Small intestine (tissue), 7 donors: ENCODE data around the gene PLCB3. TPM values are rescaled to one million over a fixed set of nuclear protein-coding genes. Genes with fewer than 3 reads are reported as not detected.

Experiments used
- DNase-seq, 2 donors: peaks; one replicate each; pipeline versions ENCODE4 v3.0.0 to v3.0.0-alpha.2; 2013
- FAIRE-seq: peaks from 2 replicates; lab custom pipeline; 2012; peaks lifted over from hg19 to GRCh38; lab: Jason Lieb, UNC
- H3K27ac ChIP-seq, 3 donors: one replicate each; pipeline ENCODE4 v1.5.1; 2013; ENCODE audit warnings: low read length in 2 of 3, mild to moderate bottlenecking in 2 of 3, control low read depth in 1 of 3, inconsistent platforms in 1 of 3, low read depth in 1 of 3, moderate library complexity in 1 of 3
- H3K27me3 ChIP-seq, 3 donors: one replicate each; pipeline ENCODE4 v1.6.1; 2013; ENCODE audit warnings: low read length in 3 of 3, inconsistent platforms in 1 of 3; ENCODE audit not compliant: control insufficient read depth in 3 of 3, insufficient read depth in 3 of 3
- H3K36me3 ChIP-seq, 3 donors: one replicate each; pipeline ENCODE4 v1.6.1; 2013; ENCODE audit warnings: low read length in 3 of 3, inconsistent platforms in 1 of 3, low read depth in 1 of 3, mild to moderate bottlenecking in 1 of 3, moderate library complexity in 1 of 3; ENCODE audit not compliant: control insufficient read depth in 3 of 3, insufficient read depth in 2 of 3
- H3K4me1 ChIP-seq, 3 donors: one replicate each; pipeline ENCODE4 v1.6.1; 2013; ENCODE audit warnings: low read length in 2 of 3, inconsistent platforms in 1 of 3, low read depth in 1 of 3, mild to moderate bottlenecking in 1 of 3, moderate library complexity in 1 of 3; ENCODE audit not compliant: control insufficient read depth in 3 of 3, insufficient read depth in 2 of 3
- H3K4me3 ChIP-seq, 3 donors: one replicate each; pipeline ENCODE4 v1.5.1; 2013; ENCODE audit warnings: low read length in 3 of 3, control low read depth in 1 of 3, inconsistent platforms in 1 of 3, low read depth in 1 of 3, mild to moderate bottlenecking in 1 of 3, moderate library complexity in 1 of 3
- H3K9me3 ChIP-seq, 2 donors: one replicate each; pipeline ENCODE4 v1.6.1; 2013; ENCODE audit warnings: low read depth in 1 of 2, low read length in 1 of 2; ENCODE audit not compliant: control insufficient read depth in 2 of 2, insufficient read depth in 1 of 2
- WGBS, 3 donors: extraction: QIAGEN DNeasy Blood & Tissue Kit; methylation state at CpG; one replicate each; pipeline ENCODE4 v1.1.7; 2013; 5-methylcytosine and 5-hydroxymethylcytosine counted together
- polyA plus RNA-seq, 4 donors: library from polyadenylated mRNA; stranded (reverse) in 3 of 4; unstranded in 1 of 4; fragments of 200-250 nt in 3 of 4; fragments of 120-200 nt in 1 of 4; gene quantifications; one replicate each; pipeline versions ENCODE4 v1.2.1 to v1.2.3, GENCODE V29; 2013
- donor health status: healthy with polysubstance abuse.
- donor health status: control.
- donor health status: control.
- donor health status: Bipolar disorder and iron deficiency.
- donor health status: healthy.

PLCB3 gene
- polyA plus RNA-seq, 4 donors, result 108 to 191 (median 125) TPM

DNA sequence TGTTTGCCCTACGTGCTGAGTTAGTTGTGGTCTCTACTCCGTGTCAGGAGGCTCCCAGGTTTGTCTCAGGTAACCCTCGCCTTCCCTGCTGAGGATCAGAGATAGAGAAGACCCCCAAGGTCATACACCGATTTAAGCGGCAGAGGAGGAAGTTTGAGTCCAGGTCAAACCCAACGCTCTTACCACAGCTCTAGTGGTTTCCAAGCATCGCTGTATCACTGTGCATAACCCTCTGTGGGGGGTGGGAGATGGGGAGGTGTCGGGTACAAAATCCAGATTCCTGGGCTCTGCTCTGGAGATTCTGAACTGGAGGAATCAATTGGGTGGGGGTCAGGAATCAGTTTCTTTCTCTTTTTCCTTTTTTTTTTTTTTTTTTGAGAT is 20.4 kb upstream of the PLCB3 start:
- no peak for DNase-seq
- 5 to 7% (median 6%) methylated on average over 8 of the region's 8 CpGs for WGBS, 3 donors
- peak overlapping the region; percentile 73 to 81 (median 78) for H3K4me3 ChIP-seq
- peaks cover 0 to 53% (median 2%) of the 10 kb centered on the region in 3 donors for H3K4me1 ChIP-seq
- FAIRE-seq, result no peak
- H3K27me3 ChIP-seq, result no peaks in the 10 kb centered on the region
- no peaks in the 10 kb centered on the region for H3K9me3 ChIP-seq
- peak overlapping the region; percentile 83 to 97 (median 86) for H3K27ac ChIP-seq
- H3K36me3 ChIP-seq, result peaks cover 0 to 17% (median 0%) of the 10 kb centered on the region in 3 donors

DNA sequence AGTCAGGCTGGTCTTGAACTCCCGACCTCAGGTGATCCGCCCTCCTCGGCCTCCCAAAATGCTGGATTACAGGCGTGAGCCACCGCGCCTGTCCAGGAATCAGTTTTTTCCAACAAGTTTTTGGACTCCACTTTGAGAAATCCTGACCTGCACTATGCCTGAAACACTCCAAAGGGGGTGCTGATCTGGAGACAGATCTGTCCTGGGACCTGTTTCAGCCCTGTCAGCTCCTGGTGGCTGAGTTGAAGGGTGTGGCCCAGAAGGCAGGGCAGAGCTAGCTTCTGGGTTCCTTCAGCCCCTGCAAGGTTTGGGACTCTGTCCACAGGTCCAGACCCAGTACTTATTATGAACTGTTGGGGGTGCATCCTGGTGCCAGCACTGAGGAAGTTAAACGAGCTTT is 19.8 kb upstream of the PLCB3 start:
- Histone ChIP-seq H3K27ac (no peak overlapping the region), H3K4me3 (no peak overlapping the region), H3K9me3 (no peaks in the 10 kb centered on the region), H3K27me3 (no peaks in the 10 kb centered on the region), H3K36me3 (peaks cover 0 to 21% (median 0%) of the 10 kb centered on the region in 3 donors), H3K4me1 (peaks cover 0 to 55% (median 2%) of the 10 kb centered on the region in 3 donors)
- 60 to 86% (median 74%) methylated on average over 7 of the region's 7 CpGs for WGBS, 3 donors
- DNase-seq (no peak), FAIRE-seq (no peak)

DNA sequence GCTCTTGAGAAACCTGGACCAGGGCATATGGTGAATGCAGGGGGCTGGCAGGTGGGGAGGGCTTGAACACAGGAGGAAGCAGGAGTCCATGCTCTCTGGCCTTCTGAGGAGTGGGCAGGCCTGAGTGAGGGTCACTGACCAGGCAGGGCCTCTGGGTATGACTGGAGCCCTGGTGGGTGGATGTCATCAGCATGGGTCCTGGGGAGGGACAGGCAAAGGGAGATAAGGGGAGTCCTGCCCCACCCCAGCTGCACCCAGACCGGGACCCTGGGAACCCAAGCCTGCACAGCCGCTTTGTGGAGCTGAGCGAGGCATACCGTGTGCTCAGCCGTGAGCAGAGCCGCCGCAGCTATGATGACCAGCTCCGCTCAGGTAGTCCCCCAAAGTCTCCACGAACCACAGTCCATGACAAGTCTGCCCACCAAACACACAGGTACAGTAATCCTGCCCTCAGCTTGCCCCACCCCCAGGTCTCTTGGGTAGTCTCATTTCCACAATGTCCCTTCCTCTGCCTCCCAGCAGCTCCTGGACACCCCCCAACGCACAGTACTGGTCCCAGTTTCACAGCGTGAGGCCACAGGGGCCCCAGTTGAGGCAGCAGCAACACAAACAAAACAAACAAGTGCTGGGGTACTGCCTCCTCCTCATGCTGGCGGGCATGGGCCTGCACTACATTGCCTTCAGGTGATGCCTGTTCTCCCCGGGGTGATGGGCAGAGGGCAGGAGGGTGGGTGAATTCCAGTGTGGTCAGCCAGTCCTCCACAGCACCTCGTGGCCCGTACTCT is 19.0 kb upstream of the PLCB3 start:
- Histone ChIP-seq H3K27me3 (no peaks in the 10 kb centered on the region), H3K36me3 (peaks cover 0 to 27% (median 0%) of the 10 kb centered on the region in 3 donors), H3K27ac (no peak overlapping the region), H3K4me3 (no peak overlapping the region), H3K4me1 (peaks cover 0 to 51% (median 2%) of the 10 kb centered on the region in 3 donors), H3K9me3 (no peaks in the 10 kb centered on the region)
- DNase-seq, result no peak
- FAIRE-seq, result no peak
- WGBS, 3 donors, result 78 to 85% (median 82%) methylated on average over 14 to 15 of the region's 15 CpGs

DNA sequence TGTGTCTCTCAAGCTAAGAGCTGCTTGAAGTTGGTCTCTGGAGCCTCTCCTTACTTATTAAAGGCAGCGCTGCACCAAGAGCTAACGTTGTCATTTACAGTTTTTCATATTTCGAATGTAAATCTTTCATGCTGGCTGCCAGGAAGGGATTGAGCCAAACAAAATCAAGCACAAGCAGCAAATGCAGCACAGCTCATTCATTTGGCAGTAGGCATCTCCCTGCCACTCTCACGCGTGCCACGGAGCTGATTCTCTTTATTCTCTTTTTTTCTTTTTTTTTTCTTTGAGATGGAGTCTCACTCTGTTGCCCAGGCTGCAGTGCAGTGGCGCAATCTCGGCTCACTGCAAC is 18.4 kb upstream of the PLCB3 start:
- H3K4me3 ChIP-seq, result no peak overlapping the region
- DNase-seq (no peak), FAIRE-seq (no peak)
- peaks cover 0 to 33% (median 0%) of the 10 kb centered on the region in 3 donors for H3K36me3 ChIP-seq
- WGBS, 3 donors, result 86 to 88% (median 88%) methylated on average over 8 of the region's 8 CpGs
- no peak overlapping the region for H3K27ac ChIP-seq
- H3K4me1 ChIP-seq, result peaks cover 0 to 54% (median 2%) of the 10 kb centered on the region in 3 donors
- no peaks in the 10 kb centered on the region for H3K9me3 ChIP-seq
- no peaks in the 10 kb centered on the region for H3K27me3 ChIP-seq

DNA sequence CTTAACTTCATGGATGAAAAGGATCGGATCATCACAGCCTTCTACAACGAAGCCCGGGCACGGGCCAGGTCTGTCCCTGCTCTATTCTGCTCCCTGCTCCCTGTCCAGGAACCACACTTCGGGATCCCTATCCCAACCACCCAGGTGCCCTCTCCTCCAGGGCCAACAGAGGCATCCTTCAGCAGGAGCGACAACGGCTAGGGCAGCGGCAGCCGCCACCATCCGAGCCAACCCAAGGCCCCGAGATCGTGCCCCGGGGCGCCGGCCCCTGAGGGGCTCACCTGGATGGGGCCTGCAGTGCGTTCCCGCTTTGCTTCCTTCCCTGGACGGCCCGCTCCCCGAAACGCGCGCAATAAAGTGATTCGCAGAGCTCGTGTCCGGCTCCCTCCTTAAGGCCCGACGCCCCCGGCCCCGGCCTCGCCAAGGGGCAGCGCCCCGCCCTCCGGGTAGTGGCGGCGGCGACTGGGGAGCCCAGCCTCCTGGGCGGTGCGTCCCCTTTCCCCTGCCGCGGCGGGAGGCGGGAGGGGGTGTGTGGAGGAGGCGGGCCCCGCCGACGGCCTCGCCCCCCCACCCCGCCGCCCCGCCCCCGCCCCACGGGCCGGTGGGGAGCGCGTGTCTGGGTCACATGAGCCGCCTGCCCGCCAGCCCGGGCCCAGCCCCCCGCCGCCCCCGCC is 17.3 kb upstream of the PLCB3 start, which contains the start of gene VEGFB:
TSS of gene VEGFB (plus strand) at position 672 of the 674 bp plus-strand sequence. CDS start 250 bp downstream, outside the sequence.
- no peak for FAIRE-seq
- H3K4me1 ChIP-seq, result peaks cover 0 to 56% (median 2%) of the 10 kb centered on the region in 3 donors
- H3K9me3 ChIP-seq, result no peaks in the 10 kb centered on the region
- H3K4me3 ChIP-seq, result peak within 1 kb of the TSS; percentile 61 to 82 (median 74)
- peaks cover 0 to 44% (median 0%) of the 10 kb centered on the region in 3 donors for H3K36me3 ChIP-seq
- no peaks in the 10 kb centered on the region for H3K27me3 ChIP-seq
- H3K27ac ChIP-seq, result peak within 1 kb of the TSS; percentile 33 to 81 (median 39)
- DNase-seq, result peak; percentile 63 to 80
- WGBS, 3 donors, result 3 to 7% (median 5%) methylated on average over 17 to 62 of the region's 62 CpGs

DNA sequence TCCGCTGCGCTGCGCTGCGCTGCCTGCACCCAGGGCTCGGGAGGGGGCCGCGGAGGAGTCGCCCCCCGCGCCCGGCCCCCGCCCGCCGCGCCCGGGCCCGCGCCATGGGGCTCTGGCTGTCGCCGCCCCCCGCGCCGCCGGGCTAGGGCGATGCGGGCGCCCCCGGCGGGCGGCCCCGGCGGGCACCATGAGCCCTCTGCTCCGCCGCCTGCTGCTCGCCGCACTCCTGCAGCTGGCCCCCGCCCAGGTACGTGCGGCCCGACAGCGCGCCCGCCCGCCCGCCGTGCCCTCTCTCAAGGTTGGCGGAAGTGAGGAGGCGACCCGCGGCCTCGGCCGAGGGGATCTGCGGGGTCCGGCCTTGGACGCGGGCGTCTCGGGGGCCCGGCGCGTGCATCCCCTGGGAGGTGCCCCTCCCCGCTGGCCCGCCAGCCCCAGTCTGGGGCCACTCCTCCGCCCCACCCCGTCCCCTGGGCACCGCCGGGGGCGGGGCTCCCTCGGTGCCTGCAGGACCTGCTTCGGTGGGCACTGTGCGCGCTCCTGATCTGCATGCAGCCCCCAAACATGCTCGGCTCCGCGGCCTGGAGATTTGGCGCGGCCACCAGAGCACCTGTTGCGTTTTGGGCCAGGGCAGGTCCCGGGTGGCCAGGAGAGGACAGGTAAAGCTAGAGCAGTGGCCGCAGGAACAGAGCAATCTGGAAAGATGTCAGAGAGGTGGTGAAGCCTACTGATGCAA is 16.5 kb upstream of the PLCB3 start:
- Histone ChIP-seq H3K27me3 (no peaks in the 10 kb centered on the region), H3K36me3 (peaks cover 0 to 49% (median 0%) of the 10 kb centered on the region in 3 donors), H3K4me1 (peaks cover 0 to 51% (median 0%) of the 10 kb centered on the region in 3 donors), H3K4me3 (peak overlapping the region; percentile 61 to 82 (median 68)), H3K27ac (peak overlapping the region in 2 of 3 donors; percentile 33 to 59), H3K9me3 (no peaks in the 10 kb centered on the region)
- 1 to 2% (median 1%) methylated on average over 28 to 80 of the region's 80 CpGs for WGBS, 3 donors
- no peak for FAIRE-seq
- DNase-seq, result peak; percentile 68 to 84

DNA sequence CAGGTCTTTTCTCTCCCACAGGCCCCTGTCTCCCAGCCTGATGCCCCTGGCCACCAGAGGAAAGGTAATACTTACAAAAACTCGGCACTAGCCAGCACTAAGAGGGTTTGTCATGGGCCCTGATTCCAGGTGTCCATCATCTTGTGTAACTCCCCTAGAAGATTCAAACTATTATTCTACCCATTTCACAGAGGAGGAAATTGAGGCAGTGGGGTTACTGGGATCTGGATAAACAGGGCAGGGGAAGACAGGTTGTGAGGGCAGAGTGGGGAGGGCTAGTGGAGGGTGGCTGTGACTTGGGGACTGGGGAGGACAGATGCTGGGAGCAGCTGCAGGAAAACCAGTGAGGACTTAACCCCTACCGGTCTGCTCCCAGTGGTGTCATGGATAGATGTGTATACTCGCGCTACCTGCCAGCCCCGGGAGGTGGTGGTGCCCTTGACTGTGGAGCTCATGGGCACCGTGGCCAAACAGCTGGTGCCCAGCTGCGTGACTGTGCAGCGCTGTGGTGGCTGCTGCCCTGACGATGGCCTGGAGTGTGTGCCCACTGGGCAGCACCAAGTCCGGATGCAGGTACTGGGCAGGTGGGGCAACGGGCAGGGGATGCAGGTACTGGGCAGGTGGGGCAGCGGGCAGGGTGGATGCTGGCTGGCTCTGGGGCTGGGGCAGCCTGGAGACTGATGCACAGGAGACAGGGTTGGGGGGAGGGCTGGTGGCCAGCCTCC is 15.7 kb upstream of the PLCB3 start:
- DNase-seq (no peak), FAIRE-seq (no peak)
- Histone ChIP-seq H3K9me3 (no peaks in the 10 kb centered on the region), H3K4me3 (peak overlapping the region in 2 of 3 donors; percentile 68 to 82), H3K4me1 (peaks cover 0 to 58% (median 0%) of the 10 kb centered on the region in 3 donors), H3K27ac (peak overlapping the region in 2 of 3 donors; percentile 33 to 59), H3K36me3 (peaks cover 0 to 50% (median 0%) of the 10 kb centered on the region in 3 donors), H3K27me3 (no peaks in the 10 kb centered on the region)
- 72 to 84% (median 76%) methylated on average over 12 of the region's 12 CpGs for WGBS, 3 donors
